Measurements from ENCODE around the gene RBM39. TPM values are rescaled to one million over a fixed set of nuclear protein-coding genes. Genes with fewer than 3 reads are reported as not detected.
"Not testable (repeated sequence)": the region's sequence is repeated elsewhere in the genome, so short reads cannot be mapped to it uniquely, and the experiment has no call there.

Gene RBM39
- total RNA-seq, 4 donors from 2014 or later, result 410 to 504 (median 446) TPM

DNA sequence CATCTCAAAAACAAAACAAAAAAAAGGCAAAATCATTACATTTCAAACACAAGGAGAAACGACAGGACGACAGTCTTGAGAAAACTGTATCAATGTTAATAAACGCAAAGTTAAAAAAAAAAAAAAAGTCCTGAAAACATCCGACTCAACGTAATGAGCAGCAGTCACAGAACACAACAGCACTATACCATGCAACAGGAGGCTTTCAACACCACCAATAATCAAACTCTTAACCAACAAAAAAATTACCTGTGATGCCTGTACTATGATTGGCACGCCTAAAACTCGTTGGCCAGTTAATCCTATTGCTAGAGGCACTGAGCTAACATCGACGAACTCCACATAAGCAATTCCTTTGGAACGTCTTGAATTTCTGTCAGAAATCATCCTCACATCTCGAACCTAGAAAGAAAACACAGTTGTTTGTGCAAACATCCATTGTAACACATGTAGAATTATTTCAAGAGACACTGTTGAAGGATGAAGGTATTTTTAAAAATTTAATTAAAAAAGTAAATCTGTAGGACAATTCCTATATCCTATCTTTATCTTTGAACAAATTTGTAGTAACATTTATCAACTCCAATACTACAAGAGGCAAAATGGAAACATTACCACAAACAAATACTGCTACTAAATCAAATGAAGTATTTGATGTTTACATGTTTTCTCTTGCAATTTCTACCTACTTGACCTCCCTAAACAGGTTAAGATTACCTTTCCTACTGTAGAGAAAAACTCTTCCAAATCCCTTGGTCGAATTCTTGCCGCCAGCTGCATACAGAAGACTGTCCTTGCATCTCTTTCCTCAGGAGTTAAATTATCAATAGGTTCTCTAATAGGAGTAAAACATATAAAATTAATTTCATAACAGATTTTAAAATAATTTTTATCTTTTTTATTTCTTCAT is 17.5 kb downstream of the RBM39 start:
- no peaks in the 10 kb centered on the region for H3K9me3 ChIP-seq
- no peak for DNase-seq (ENCODE audit: low spot score in 2 of 2)
- WGBS, 2 donors, result 82 to 85% methylated on average over 13 of the region's 13 CpGs
- peaks cover 4 to 96% (median 70%) of the 10 kb centered on the region in 3 donors for H3K36me3 ChIP-seq
- no peak overlapping the region for H3K4me3 ChIP-seq
- no peaks in the 10 kb centered on the region for H3K27me3 ChIP-seq
- no peak for TF ChIP-seq CTCF (IDR thresholded peaks at IDR 0.05)
- no peak for TF ChIP-seq POLR2A (IDR thresholded peaks at IDR 0.05)
- TF ChIP-seq EP300 (IDR thresholded peaks at IDR 0.05), result no peak
- peaks cover 0 to 26% (median 2%) of the 10 kb centered on the region in 4 donors for H3K4me1 ChIP-seq
- no peak overlapping the region for H3K27ac ChIP-seq

DNA sequence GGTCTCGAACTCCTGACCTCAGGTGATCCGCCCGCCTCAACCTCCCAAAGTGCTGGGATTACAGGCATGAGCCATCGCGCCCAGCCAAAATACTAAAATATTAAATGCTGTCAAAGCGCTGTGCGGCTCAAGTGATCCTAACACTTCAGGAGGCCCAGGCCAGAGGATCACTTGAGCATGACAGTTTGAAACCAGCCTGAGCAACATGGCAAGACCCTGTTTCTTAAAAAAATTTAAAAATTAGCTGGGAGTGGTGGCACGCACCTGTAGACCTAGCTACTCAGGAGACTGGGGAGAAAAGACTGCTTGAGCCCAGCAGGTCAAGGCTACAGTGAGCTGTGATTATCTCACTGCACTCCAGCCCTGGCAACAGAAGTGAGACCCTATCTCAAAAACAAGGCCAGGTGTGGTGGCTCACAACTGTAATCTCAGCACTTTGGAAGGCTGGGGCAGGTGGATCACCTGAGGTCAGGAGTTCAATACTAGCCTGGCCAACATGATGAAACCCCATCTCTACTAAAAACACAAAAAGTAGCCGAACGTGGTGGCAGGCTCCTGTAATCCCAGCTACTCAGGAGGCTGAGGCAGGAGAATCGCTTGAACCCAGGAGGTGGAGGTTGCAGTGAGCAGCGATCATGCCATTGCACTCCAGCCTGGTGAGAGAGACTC is 18.3 kb downstream of the RBM39 start:
- not testable (repeated sequence) for DNase-seq (ENCODE audit: low spot score in 2 of 2); H3K27me3 ChIP-seq; H3K27ac ChIP-seq; H3K4me3 ChIP-seq; H3K9me3 ChIP-seq
- Histone ChIP-seq H3K36me3 (peaks cover 4 to 96% (median 74%) of the 10 kb centered on the region in 3 donors), H3K4me1 (peaks cover 0 to 25% (median 0%) of the 10 kb centered on the region in 4 donors)
- 93 to 94% methylated on average over 12 of the region's 12 CpGs for WGBS, 2 donors

DNA sequence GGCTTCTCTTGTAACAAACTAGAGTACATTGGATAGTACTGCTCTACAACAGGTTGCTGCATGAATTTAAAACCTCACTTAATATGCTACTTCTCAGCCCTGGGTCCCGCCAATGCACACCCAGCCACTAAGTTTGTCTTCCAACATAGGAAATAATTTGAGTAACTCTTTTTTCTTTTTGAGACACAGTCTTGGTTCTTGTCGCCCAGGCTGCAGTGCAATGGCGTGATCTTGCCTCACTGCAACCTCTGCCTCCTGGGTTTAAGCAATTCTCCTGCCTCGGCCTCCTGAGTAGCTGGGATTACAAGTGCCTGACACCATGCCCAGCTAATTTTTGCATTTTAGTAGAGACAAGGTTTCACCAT is 18.8 kb downstream of the RBM39 start:
- H3K4me3 ChIP-seq; DNase-seq (ENCODE audit: low spot score in 2 of 2); H3K9me3 ChIP-seq; H3K27ac ChIP-seq; H3K27me3 ChIP-seq: not testable (repeated sequence)
- peaks cover 4 to 94% (median 75%) of the 10 kb centered on the region in 3 donors for H3K36me3 ChIP-seq
- peaks cover 0 to 20% (median 0%) of the 10 kb centered on the region in 4 donors for H3K4me1 ChIP-seq
- WGBS, 2 donors, result 85 to 87% methylated on average over 4 of the region's 4 CpGs

GRCh38 chr20:35721621-35722020 is 20.4 kb downstream of the RBM39 start:
- Histone ChIP-seq H3K4me3 (no peak overlapping the region), H3K27ac (no peak overlapping the region), H3K4me1 (peaks cover 0 to 24% (median 0%) of the 10 kb centered on the region in 4 donors), H3K36me3 (peaks cover 4 to 96% (median 71%) of the 10 kb centered on the region in 3 donors), H3K9me3 (no peaks in the 10 kb centered on the region), H3K27me3 (no peaks in the 10 kb centered on the region)
- 68 to 77% methylated on average over 3 of the region's 3 CpGs for WGBS, 2 donors
- TF ChIP-seq EP300 (IDR thresholded peaks at IDR 0.05) (no peak), CTCF (IDR thresholded peaks at IDR 0.05) (no peak), POLR2A (IDR thresholded peaks at IDR 0.05) (no peak)
- DNase-seq (ENCODE audit: low spot score in 2 of 2), result no peak

GRCh38 chr20:35721219-35721618 is 20.8 kb downstream of the RBM39 start:
- no peaks in the 10 kb centered on the region for H3K9me3 ChIP-seq
- no peak overlapping the region for H3K4me3 ChIP-seq
- H3K36me3 ChIP-seq, result peaks cover 4 to 96% (median 72%) of the 10 kb centered on the region in 3 donors
- peaks cover 0 to 24% (median 0%) of the 10 kb centered on the region in 4 donors for H3K4me1 ChIP-seq
- H3K27me3 ChIP-seq, result no peaks in the 10 kb centered on the region
- TF ChIP-seq EP300 (IDR thresholded peaks at IDR 0.05) (no peak), CTCF (IDR thresholded peaks at IDR 0.05) (no peak), POLR2A (IDR thresholded peaks at IDR 0.05) (no peak)
- H3K27ac ChIP-seq, result no peak overlapping the region
- WGBS, 2 donors, result 86 to 89% methylated on average over 3 of the region's 3 CpGs
- no peak for DNase-seq (ENCODE audit: low spot score in 2 of 2)

All from tibial nerve (tissue), 4 donors.